ENCODE measurements around the gene DNAH3. TPM values are rescaled to one million over a fixed set of nuclear protein-coding genes. Genes with fewer than 3 reads are reported as not detected.

Gene DNAH3
- total and polyA plus RNA-seq, 2 experiments from 2014 or later = 0.70 to 1.3 TPM

- Histone ChIP-seq H3K4me2 (no peak overlapping the region), H2AFZ (no peak overlapping the region), H3F3A (replicated peaks; ENCODE audit: low read depth) (no peaks in the 10 kb centered on the region), H3K27me3 (ENCODE audit: insufficient read depth) (no peaks in the 10 kb centered on the region), H3K9me2 (ENCODE audit: insufficient read depth) (peaks cover 5% of the 10 kb centered on the region), H4K20me1 (replicated peaks; ENCODE audit: insufficient read depth) (no peaks in the 10 kb centered on the region), H3K79me2 (replicated peaks; ENCODE audit: insufficient read depth) (no peaks in the 10 kb centered on the region), H3K27ac (ENCODE audit: low read depth) (no peak overlapping the region), H3K4me3 (no peak overlapping the region), H3K4me1 (ENCODE audit: insufficient read depth) (no peaks in the 10 kb centered on the region), H3K36me3 (ENCODE audit: insufficient read depth) (no peaks in the 10 kb centered on the region)
- no peak for ATAC-seq
- H3K36me3 Mint-ChIP-seq (ENCODE audit: low read depth) = no peaks in the 10 kb centered on the region
- H3K27me3 Mint-ChIP-seq (ENCODE audit: insufficient read depth, low read depth, poor library complexity) = no peaks in the 10 kb centered on the region
- DNase-seq (ENCODE audit: low spot score) = no peak
- no peaks in the 10 kb centered on the region for H3K4me1 Mint-ChIP-seq
- peaks cover 5% of the 10 kb centered on the region; the same call in 1 of the 3 replicates for H3K9me3 Mint-ChIP-seq
- H3K27ac Mint-ChIP-seq = no peak overlapping the region
- no peak overlapping the region for H3K4me3 Mint-ChIP-seq
- TF ChIP-seq CTCF (conservative IDR thresholded peaks at IDR 0.05; ENCODE audit: low read depth in 2 of 2) (no peak), ZNF114 (CRISPR knock-in tag; IDR thresholded peaks at IDR 0.05) (no peak), ZNF462 (CRISPR knock-in tag; IDR thresholded peaks at IDR 0.05) (no peak), POLR2AphosphoS5 (IDR thresholded peaks at IDR 0.05; ENCODE audit: low read depth) (no peak), ZNF331 (CRISPR knock-in tag; IDR thresholded peaks at IDR 0.05; ENCODE audit: low read depth) (no peak), CREB1 (CRISPR knock-in tag; IDR thresholded peaks at IDR 0.05; ENCODE audit: low read depth) (no peak), EZH2 (IDR thresholded peaks at IDR 0.05; ENCODE audit: low read depth, unreplicated experiment) (no peak), JUNB (IDR thresholded peaks at IDR 0.05; ENCODE audit: unreplicated experiment) (no peak), NANOG (IDR thresholded peaks at IDR 0.05; ENCODE audit: borderline replicate concordance) (no peak), REST (IDR thresholded peaks at IDR 0.05; ENCODE audit: unreplicated experiment) (no peak), STAT1 (IDR thresholded peaks at IDR 0.05; ENCODE audit: unreplicated experiment) (no peak), EZH2phosphoT487 (IDR thresholded peaks at IDR 0.05; ENCODE audit: unreplicated experiment) (no peak), ETS1 (IDR thresholded peaks at IDR 0.05) (no peak)
Observed at GRCh38 chr16:21070564-21070963, 80.1 kb downstream of the DNAH3 start.

Data from GM23338 (cell line).